ENCODE data around the gene MARK3.
A peak's percentile ranks its signal among the peaks of the same experiment; 100 is the strongest.

MARK3 gene

DNA sequence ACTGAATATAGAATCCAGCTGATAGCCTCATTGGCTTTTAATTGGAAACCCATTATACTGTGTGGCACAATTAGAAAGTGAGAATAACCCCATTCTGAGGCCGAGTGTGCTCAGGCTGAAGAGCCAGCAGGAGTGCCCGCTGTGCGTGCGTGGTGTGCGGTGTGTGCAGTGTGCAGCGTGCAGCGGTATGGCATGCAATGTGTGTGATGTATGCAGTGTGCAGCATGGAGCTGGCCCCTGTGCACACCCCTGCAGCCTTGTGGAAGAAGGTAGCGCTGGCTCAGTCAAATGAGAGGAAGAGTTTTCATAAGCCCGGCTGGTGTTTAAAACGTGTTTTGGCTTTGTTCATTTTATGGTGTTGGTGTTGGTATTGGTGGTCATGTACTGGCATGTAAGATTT, 114.5 kb downstream of the MARK3 start:
- H3K9me3 ChIP-seq (ENCODE audit: insufficient read depth, low read length, severe bottlenecking), result no peaks in the 10 kb centered on the region
- no peak overlapping the region for H3K4me3 ChIP-seq (ENCODE audit: low read depth in 1 of 2, low read length in 2 of 2)
- H3K79me2 ChIP-seq (ENCODE audit: insufficient read depth, low read length), result no peaks in the 10 kb centered on the region
- H3K4me2 ChIP-seq (ENCODE audit: insufficient read depth, low read length), result no peak overlapping the region
- no peak for DNase-seq
- peak; percentile 51 for ATAC-seq (ENCODE audit: insufficient read depth, low read depth)
- H2AFZ ChIP-seq (ENCODE audit: low read depth, low read length), result no peak overlapping the region
- H3K36me3 ChIP-seq (ENCODE audit: insufficient read depth, low read length), result peaks cover 82% of the 10 kb centered on the region
- peaks cover 4% of the 10 kb centered on the region for H4K20me1 ChIP-seq (ENCODE audit: insufficient read depth, low read length)
- TF ChIP-seq EZH2 (IDR thresholded peaks at IDR 0.05; ENCODE audit: borderline replicate concordance, low read depth, low read length, severe bottlenecking), result no peak
- TF ChIP-seq, protein P1, sequence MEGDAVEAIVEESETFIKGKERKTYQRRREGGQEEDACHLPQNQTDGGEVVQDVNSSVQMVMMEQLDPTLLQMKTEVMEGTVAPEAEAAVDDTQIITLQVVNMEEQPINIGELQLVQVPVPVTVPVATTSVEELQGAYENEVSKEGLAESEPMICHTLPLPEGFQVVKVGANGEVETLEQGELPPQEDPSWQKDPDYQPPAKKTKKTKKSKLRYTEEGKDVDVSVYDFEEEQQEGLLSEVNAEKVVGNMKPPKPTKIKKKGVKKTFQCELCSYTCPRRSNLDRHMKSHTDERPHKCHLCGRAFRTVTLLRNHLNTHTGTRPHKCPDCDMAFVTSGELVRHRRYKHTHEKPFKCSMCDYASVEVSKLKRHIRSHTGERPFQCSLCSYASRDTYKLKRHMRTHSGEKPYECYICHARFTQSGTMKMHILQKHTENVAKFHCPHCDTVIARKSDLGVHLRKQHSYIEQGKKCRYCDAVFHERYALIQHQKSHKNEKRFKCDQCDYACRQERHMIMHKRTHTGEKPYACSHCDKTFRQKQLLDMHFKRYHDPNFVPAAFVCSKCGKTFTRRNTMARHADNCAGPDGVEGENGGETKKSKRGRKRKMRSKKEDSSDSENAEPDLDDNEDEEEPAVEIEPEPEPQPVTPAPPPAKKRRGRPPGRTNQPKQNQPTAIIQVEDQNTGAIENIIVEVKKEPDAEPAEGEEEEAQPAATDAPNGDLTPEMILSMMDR (IDR thresholded peaks at IDR 0.05; ENCODE audit: borderline replicate concordance, extremely low read depth, low read length, poor library complexity, severe bottlenecking), result no peak
- no peak overlapping the region for H3K27ac ChIP-seq (ENCODE audit: low read length)
- no peaks in the 10 kb centered on the region for H3K27me3 ChIP-seq (ENCODE audit: insufficient read depth, low read length, poor library complexity)
- no peak overlapping the region for H3K9ac ChIP-seq (ENCODE audit: low read depth, low read length)
- no peaks in the 10 kb centered on the region for H3K4me1 ChIP-seq (ENCODE audit: insufficient read depth, low read length)

DNA sequence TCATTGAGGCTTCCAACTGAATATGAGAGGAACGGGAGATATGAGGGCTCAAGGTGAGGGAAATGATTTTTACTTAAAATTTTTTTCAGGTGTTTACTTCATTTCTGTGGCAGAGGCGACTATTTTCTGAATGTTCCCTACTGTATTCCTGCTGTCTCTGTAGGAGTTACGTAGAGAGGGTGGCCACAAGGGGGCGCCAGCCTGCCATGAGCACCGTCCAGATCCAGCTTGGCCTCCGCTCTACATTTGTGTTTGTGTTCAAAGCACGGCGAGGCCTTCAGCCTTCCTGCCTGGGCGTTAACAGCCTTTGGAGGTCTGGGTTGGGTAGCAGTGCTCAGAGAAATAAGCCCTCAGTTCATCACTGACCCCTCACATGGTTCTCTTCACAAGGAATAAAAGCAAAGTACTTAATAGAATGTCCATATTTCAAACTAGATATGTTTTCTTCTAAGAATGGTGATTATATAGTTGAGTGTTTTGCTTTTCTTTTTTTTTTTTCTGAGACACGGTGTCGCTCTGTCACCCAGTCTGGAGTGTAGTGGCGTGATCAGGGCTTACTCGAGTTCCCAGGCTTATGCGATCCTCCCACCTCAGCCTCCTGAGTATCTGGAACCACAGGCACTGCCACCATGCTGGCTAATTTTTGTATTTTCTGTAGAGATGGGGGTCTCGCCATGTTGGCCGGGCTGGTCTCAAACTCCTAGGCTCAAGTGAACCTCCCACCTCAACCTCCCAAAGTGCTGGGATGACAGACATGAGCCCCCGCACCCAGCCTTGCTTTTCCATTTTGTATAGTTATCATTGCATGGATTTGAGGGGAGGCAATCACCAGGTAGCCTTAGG, 115.2 kb downstream of the MARK3 start:
- H3K27ac ChIP-seq (ENCODE audit: low read length), result no peak overlapping the region
- no peak overlapping the region for H3K4me3 ChIP-seq (ENCODE audit: low read depth in 1 of 2, low read length in 2 of 2)
- no peak overlapping the region for H3K9ac ChIP-seq (ENCODE audit: low read depth, low read length)
- no peaks in the 10 kb centered on the region for H3K4me1 ChIP-seq (ENCODE audit: insufficient read depth, low read length)
- H3K79me2 ChIP-seq (ENCODE audit: insufficient read depth, low read length), result no peaks in the 10 kb centered on the region
- H4K20me1 ChIP-seq (ENCODE audit: insufficient read depth, low read length), result peaks cover 4% of the 10 kb centered on the region
- H3K9me3 ChIP-seq (ENCODE audit: insufficient read depth, low read length, severe bottlenecking), result no peaks in the 10 kb centered on the region
- H3K27me3 ChIP-seq (ENCODE audit: insufficient read depth, low read length, poor library complexity), result no peaks in the 10 kb centered on the region
- TF ChIP-seq EZH2 (IDR thresholded peaks at IDR 0.05; ENCODE audit: borderline replicate concordance, low read depth, low read length, severe bottlenecking), result no peak
- TF ChIP-seq, protein P1 (IDR thresholded peaks at IDR 0.05; ENCODE audit: borderline replicate concordance, extremely low read depth, low read length, poor library complexity, severe bottlenecking), result peak; percentile 87
- H3K4me2 ChIP-seq (ENCODE audit: insufficient read depth, low read length), result no peak overlapping the region
- H2AFZ ChIP-seq (ENCODE audit: low read depth, low read length), result no peak overlapping the region
- peak; percentile 71 for DNase-seq
- ATAC-seq (ENCODE audit: insufficient read depth, low read depth), result peak; percentile 92
- H3K36me3 ChIP-seq (ENCODE audit: insufficient read depth, low read length), result peaks cover 82% of the 10 kb centered on the region

DNA sequence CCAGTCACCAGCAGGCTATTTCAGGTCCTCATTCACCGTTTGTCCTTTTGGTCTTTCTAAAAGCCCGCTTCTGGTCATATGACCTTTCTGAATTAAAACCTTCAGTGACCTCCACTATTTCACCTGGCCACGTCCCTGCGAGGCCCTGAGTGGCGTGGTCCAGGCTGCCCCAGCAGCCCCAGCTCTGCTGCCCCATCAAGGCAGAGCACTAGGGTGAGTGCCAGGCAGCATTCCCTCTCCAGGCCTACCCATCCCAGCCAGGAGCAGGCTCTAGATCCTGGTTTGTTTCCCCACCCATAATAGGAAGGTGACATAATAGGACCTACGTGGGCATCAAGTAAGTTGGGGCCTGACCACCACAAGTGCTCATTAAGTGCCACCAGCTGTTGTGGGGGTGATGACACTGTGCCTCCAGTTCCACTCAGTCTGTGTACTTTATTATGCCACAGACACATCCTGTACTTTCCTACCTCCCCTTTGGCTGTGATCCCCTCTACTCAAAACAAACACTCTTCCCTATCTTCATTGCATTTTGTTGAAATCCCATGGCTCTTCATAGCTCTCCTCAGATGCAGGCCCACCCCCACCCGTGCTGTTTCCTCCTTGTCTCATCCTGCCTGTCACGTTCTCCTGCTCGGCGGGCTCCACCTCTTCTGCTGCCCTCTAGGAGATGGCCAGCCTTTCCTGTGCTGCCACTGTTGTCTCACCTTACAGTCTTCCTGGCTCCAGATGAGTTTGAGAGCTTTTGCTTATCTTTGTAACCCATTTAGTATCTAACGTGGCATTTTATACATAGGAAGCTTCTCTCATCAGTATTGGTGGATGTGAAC, 116.0 kb downstream of the MARK3 start:
- DNase-seq (no peak), ATAC-seq (ENCODE audit: insufficient read depth, low read depth) (no peak)
- Histone ChIP-seq H3K9me3 (ENCODE audit: insufficient read depth, low read length, severe bottlenecking) (no peaks in the 10 kb centered on the region), H3K4me1 (ENCODE audit: insufficient read depth, low read length) (no peaks in the 10 kb centered on the region), H3K36me3 (ENCODE audit: insufficient read depth, low read length) (peaks cover 80% of the 10 kb centered on the region), H3K4me3 (ENCODE audit: low read depth in 1 of 2, low read length in 2 of 2) (no peak overlapping the region), H3K79me2 (ENCODE audit: insufficient read depth, low read length) (no peaks in the 10 kb centered on the region), H2AFZ (ENCODE audit: low read depth, low read length) (no peak overlapping the region), H4K20me1 (ENCODE audit: insufficient read depth, low read length) (peaks cover 4% of the 10 kb centered on the region), H3K4me2 (ENCODE audit: insufficient read depth, low read length) (no peak overlapping the region), H3K27ac (ENCODE audit: low read length) (no peak overlapping the region), H3K9ac (ENCODE audit: low read depth, low read length) (no peak overlapping the region), H3K27me3 (ENCODE audit: insufficient read depth, low read length, poor library complexity) (no peaks in the 10 kb centered on the region)
- TF ChIP-seq, protein P1 (IDR thresholded peaks at IDR 0.05; ENCODE audit: borderline replicate concordance, extremely low read depth, low read length, poor library complexity, severe bottlenecking), result no peak
- TF ChIP-seq EZH2 (IDR thresholded peaks at IDR 0.05; ENCODE audit: borderline replicate concordance, low read depth, low read length, severe bottlenecking), result no peak

Data from DND-41 (cell line).